Fibroblast of peridontal ligament (primary cell): ENCODE measurements around the gene ARL6IP5.

Experiments used
- DNase-seq: peaks from one replicate; pipeline ENCODE4 v3.0.0-alpha.2; 2010; ENCODE audit errors: extremely low read depth

ARL6IP5 gene

DNA sequence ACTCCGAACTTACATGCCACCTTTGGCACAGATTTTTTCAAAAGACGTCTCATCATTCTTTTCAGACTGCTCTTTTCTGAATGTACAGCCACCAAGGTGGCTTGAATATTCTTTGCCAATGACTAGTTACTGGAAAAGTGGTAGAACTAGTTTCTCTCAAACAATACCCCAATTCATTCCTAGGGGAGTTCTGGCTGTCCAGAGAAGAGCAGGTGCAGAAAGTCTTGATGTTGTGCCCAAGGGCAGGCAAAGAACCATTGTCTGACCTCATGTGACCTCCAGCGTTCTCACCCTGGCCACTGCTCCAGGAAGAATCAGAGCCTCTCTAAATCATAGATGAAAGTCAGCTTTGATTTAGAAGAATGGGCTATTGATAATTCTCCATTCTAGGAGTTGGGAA, 32.2 kb downstream of the ARL6IP5 start:
- DNase-seq = no peak

DNA sequence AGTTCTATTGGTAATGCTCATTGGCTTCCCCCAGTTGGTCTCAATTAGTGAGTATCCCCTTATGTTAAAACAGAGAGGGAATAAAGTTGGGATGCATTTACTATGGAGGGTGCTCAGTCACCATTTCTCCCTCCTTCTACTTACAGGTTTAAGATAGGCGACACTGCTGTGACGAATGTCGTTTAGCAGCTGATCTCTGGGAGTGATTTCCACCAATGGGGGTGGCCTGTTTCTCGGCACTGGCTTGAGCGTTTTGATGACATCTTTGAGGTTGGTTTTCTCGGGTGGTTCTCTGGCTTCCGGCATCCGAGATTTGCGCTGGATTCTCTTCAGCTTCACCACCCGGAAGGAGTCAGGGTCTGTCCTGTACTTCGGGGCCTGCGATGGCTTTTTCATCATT, 33.8 kb downstream of the ARL6IP5 start:
- DNase-seq = no peak

DNA sequence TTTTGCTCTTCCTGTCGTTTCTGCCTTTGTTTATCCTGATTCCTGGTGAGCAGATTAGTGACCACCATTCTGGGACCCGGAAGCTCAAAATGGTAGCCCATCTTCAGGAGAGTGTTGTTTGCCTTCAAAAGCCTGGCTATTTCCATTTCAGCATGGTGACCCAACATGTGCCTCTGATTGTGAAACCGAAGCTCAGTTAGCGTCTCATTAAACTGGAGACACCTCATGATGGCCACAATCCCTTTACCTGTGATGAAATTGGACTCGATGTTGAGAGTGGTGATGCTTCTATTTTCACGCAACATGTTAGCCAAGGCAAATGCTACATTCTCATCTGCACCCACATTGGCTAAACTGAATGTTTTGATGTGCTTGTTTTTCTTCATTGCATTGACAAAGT, 34.4 kb downstream of the ARL6IP5 start:
- DNase-seq = no peak

DNA sequence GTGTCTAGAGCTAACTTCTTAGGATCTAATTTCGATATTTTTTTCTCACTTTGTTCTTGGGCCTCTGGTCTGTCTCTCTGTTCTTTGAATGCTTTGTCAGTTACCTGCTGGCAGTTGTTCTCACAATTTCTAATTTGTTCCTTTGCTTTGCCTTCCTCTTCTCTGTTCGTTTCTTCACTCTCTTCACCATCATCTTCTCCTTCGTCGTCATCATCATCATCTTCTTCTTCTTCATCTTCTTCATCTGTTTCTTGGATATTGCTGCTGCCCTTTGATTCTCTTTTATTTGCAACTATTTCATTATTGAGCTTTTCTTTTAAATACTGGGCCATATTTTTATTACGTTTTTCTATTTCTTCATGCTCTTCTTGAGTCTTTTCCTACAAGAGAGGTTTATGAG, 34.9 kb downstream of the ARL6IP5 start:
- no peak for DNase-seq

DNA sequence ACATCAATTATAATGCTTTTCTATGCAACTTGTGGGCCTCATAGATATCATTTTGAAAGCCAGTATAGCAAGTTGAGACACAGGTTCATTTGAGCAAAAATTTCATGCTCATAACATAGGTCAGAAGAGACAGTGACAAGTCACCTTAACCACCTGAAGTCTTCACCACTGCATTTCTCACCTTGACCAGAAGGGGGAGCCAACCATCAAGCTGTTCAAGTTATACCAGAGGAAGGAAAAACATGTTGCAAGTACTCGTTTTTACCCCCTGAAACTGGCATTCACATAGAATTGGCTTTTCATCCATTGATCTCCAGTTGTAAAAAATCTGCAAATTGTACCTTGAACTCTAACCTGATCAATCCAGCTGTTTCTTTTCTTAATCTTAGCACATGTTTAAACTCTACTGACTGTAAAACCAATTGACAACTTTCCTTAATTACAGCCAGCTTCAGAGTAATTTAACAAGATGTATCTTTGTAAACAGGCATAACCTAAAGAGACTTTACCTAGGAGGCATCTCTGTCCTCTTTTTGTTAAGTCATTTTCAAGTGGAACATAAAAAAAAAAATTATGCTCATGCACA, 36.2 kb downstream of the ARL6IP5 start:
- DNase-seq = peak; percentile 81

DNA sequence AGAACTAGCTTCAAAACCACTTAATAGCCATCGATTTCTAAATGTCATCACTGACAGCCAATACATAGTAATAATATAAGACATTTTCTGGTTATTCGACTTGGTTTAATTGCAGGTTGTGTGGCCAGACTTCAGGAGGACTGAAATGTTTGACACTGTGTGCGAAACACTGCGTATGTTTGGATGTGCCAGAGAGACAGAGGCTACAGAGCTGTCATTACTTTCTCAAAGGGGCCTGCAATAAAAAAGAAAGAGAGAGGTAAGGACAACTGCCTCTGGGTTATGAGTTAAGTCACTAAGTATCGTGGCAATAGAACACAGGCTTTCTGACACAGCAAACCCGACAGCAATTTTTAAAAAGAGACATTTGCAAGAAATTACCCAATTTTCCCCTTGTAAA, 36.8 kb downstream of the ARL6IP5 start:
- no peak for DNase-seq

DNA sequence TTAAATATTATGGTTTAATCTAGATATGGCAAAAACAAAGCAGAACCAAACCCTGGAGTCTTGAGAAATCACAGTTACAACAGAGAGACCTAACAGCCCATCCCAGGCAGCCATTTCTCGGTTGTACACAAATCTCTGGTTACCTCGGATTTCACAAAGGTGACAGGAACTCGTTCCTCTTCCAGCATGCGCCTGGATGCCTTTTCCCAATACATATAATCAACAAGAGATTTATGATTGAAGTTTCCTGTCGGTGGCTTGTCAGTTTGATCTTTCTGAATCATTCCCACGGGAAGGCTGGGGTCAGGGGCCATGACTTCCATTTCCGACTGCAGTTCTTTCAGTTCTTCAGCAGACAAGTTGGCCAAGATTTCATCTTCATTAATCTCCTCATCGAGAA, 37.2 kb downstream of the ARL6IP5 start:
- no peak for DNase-seq

DNA sequence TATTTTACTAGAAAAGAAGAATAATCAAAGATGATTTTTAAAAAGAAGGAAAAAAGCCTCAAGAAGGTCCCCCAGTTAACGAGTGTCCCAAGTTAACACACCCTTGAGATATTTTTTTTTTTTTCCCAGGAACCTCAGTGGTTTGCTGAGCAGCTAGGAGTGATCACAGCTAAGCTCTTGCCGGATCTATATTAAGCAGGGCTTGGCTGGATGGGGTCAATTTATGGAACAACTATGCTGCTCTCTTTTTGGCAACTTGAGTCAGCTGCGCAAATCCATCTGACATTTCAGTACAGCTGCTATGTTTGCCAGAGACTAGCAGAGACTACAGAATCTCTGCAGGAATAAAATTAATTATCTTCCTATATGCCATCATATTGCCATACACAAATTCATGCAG, 37.7 kb downstream of the ARL6IP5 start, which contains the start of gene LMOD3:
Gene LMOD3, minus strand, starts transcription at position 193 of the 400 bp plus-strand sequence. CDS start 209 bp downstream, outside the sequence.
- no peak for DNase-seq

DNA sequence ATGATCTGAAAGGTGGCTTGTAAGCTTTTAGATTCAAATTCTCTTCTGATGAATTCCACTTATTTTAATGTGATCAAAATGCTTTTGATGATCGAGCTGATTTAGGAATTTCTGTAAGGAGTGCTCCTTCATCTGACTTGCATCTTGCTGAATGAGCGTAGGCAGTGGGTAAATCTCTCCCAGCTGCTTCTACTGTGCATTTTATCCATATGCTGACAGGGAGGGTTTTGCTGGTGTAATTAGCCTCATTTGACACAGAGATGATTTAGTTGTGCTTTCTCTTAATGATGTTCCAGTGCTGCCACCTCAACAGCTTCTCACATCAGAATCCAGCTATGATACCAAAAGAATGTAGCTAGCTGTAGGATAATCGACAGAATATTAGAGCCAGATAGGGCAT, 41.5 kb downstream of the ARL6IP5 start:
- DNase-seq = no peak

DNA sequence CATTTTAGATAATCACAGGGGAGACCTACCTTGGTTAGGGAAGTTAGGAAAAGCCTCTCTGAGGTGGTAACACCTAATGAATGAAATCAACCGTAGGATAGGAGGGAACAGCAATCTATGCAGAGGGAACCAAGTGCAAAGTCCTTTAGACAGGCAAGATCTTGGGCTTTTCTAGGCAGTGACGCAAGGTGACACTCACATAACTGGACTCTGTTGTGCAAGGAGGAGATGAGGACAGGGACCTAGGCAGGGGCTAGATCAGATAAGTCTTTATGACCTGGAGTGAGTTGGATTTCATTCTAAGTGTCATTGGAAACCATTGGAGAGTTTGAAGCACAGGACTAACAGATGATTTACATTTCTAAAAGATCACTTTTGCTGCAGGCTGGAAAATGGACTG, 42.3 kb downstream of the ARL6IP5 start:
- no peak for DNase-seq

DNA sequence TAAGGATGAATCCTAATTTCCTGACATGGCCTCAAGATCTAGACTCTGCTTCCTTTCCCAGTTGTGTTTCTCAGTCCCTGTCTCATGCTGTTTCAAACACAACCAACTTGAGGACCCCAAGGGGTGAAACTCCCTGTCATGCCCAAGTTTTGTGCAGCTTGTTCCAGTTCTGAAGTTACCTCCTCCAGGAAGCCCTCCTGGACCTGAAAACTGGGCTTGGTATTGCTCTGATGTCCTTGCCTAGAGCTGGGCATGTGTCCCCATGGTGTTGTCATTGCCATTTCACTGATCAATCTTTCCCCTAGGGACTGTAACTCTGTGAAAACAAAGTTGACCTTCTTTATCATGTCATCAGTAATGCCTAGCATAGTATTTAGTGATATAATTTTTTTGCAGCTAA, 43.8 kb downstream of the ARL6IP5 start:
- no peak for DNase-seq

DNA sequence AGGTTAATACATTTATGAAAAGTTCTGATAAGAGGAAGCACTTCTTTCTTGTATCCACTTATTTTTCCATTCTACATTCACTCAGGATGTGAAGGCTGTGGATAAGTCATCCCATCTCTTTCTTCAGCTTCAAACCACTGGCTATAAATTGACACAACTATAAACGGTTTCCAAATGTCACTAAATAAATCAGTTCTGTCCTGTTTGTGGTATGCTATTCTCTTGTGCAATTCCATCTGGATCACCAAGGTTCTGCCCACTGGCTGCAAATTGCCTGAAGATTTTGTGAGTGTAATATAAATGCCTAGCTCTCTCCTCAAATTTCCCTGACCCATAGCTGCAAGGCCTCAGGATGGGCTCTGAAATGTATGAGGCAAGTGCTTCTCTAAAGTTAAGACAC, 44.8 kb downstream of the ARL6IP5 start:
- no peak for DNase-seq

DNA sequence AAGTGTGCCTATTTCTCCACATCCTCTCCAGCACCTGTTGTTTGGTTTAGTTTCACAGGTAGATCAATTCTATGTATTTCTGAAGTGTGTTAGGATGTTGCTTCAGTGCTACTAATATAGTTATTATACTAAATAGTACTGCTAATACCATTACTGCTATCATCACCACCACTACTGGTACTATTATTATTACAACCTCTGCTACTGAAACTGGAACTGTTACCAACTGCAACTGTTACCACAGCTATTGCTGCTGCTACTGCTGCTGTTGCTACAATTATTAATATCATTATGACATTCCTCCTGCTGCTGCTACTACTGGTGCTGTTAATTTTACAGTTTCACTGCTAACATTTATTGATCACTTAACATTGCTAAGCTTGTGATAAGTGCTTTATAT, 46.0 kb downstream of the ARL6IP5 start:
- DNase-seq = no peak

DNA sequence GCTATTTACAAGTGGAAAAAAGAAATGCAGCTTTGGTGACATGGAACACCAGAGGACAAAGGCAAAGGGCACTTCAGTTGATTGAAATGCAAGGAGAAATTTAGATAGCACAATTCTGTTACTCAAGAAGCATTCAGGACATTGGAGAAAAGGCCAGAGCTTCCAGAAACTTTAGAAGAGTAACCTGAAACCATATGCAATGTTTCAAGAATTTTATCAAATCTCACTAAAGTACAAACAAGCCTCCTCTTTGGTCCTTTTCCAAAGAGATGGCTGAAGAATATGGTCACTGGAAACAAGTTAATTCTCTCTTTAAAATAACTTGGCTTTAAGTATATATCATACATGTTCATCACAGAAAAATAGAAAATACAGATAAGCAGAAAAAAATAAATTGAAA, 52.3 kb downstream of the ARL6IP5 start:
- no peak for DNase-seq

DNA sequence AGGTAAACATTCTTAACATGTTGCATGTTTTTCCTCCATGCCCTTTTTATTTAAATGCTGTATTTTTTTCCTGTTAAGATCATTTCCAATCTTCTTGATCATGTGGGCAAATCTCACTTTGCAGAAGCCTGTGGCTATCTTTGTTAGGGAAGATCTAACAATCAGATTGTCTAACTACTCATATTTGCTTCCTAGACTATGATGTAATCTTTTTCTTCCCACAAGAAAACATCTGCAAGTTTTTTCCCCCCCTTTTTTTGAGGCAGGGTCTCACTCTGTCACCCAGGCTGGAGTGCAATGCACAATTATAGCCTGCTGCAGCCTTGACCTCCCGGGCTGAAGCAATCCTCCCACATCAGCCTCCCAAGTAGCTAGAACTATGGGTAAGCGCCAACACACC, 52.7 kb downstream of the ARL6IP5 start:
- no peak for DNase-seq

DNA sequence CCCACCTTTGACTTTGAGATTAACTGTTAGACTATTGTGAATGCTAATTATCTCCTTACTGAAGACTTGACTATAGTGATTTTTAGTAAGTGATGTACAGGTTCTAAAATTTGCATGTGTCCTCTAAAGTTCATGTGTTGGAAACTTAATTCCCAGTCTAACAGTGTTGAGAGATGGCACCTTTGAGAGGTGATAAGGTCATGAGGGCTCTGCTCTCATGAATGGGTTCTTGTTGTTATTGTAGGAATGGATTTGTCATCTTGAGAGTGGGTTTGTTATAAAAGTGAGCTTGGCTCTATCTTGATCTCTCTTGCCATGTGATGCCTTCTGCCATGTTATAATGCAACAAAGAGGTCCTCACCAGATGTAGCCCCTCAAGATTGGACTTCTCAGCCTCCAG, 56.6 kb downstream of the ARL6IP5 start:
- DNase-seq = no peak

DNA sequence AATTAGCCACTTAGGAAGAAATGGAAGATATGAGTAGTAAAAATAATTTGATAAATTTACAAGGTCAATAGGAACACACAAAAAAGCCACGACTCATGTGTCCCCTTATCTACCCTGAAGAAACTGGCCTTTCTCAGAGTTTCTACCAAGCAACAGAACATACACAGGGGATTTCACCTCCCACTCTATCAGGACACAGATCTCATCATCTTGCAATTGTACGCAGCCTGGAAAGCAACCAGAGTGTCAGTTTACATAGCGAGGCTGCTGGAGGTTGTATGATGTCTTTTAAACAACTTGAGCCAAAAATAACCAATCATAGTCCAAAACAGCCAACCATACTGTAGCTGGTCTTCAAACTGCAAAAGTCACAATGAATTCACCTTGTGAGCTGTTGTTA, 57.4 kb downstream of the ARL6IP5 start:
- peak; percentile 23 for DNase-seq

DNA sequence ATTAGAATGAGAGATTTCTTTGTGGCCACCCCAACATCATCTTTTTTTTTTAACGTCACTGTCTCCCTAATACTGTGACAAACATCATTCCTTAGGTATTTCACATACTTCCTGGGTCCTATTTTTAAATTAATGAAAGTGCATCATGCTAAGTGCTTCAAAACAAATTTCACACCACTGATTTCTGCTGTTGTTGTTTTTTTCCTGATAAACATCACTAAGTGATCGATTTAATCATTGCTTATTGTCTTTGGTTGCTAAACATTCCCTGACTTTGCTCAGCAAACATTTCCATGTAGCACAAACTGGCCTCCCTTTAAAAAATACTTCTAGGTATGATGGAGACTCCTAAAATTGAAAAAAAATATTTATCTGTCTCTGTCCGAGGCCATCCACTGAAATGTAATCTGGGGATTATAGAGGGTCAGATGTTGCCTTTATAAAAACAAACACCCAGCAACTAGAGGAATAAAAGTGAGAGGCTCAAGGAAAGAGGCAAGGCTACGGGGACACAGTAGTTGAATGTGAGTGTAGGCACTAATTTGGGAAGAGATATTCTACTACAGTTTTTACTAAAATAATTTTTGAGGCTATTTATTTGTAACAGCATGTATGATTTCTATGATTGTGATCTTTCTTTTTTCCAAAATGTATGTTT, 58.2 kb downstream of the ARL6IP5 start:
- DNase-seq = no peak

DNA sequence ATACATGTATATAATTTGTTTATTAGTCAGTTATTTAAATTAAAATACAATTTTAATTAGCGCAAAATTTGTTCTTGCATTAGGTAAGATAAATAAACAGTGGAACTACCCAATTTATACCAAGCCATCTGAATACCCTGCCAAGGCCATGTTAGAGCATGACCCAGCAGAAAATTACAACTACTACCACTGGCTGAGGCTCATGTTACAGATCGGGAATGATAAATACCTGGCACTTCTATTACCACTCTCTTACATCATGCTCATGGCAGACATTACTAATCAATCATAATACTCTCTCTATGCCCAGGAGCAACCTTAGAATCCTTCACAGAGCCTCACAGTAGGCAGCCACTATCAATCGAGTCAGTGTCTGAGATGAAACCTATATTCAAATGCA, 58.9 kb downstream of the ARL6IP5 start:
- peak; percentile 29 for DNase-seq

DNA sequence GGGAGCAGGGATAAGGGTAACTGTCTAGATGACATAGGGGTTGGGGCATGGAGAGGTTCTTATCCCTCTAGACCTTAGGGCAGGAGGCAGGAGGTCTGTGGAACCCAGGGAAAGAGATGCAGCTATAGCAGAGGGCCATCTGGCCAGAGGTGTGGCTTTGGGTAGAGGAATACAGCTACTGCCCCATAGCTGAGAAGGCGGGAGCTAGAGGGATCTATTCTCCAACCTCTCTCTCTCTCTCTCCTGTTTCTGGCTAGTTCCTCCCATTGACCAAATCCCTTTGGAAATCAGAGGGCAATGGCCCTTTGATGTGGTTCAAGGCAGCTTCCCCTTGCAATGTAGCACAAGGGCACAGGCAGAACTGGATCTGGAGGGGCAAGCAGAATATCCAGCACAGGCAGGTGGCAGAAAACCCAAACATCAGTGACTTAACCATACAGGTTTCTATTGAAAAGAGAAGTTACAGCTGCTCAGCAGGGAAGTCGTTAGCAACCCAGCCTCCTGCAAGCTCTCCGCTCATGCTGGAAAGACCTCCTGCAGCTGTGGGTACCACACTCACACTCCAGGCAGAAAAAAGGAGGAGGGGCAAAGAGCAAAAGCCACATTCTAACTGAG, 60.0 kb downstream of the ARL6IP5 start:
- no peak for DNase-seq

DNA sequence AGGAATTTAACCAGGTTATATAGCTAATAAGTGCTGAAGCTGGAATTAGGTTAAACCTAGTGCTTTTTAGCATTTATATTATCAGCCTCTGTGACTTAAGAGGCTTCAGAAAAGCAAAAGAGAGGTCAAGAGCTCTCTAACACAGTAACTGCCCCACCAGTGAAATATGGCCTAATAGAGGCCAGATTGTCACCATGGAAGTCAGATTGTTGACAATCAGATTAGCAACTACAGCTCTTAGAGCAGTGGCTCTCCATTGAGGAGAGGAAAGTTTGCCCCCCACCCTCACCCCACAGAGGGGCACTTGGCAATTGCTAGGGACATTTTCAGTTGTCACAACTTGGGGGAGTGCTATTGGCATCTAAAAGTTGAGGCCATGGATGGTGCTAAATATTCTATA, 61.0 kb downstream of the ARL6IP5 start:
- DNase-seq = no peak

DNA sequence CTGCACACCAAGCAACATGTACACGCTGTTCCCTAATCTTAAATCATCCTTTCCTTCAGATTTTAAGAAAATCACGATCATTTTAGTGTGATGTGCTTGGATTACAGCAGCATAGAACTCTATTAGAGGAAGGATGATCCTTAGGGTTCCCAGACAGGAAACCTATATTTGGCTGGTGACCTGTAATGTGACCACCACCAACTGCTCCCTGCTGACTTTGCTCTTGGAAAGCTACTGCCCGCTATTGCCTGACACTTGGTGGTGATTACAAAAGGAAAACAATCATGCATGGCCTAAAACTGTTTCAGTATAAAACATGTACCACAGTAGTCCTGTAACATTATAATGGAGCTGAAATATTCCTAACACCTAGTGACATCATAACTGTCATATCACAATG, 64.8 kb downstream of the ARL6IP5 start:
- DNase-seq = no peak
